NCI-H345 (cell line): ENCODE measurements around the gene CCDC102B.
A peak's percentile ranks its signal among the peaks of the same experiment; 100 is the strongest.
"Not testable (repeated sequence)": the region's sequence is repeated elsewhere in the genome, so short reads cannot be mapped to it uniquely, and the experiment has no call there.

Experiments used
- DNase-seq: peaks from one replicate; lab custom pipeline; 2025; lab: John Stamatoyannopoulos, UW

The CCDC102B gene

GRCh38 chr18:68797871-68798270 lies at the start of gene CCDC102B:
TSS of gene CCDC102B (plus strand) at chr18:68798080. CDS start at chr18:68836764, 38,684 bp downstream.
- DNase-seq = peak; percentile 14

GRCh38 chr18:68757126-68757525 lies 40.8 kb upstream of the CCDC102B start:
- no peak for DNase-seq

- no peak for DNase-seq
These were observed 38.6 kb upstream of the CCDC102B start for GRCh38 chr18:68759308-68759707.

DNA sequence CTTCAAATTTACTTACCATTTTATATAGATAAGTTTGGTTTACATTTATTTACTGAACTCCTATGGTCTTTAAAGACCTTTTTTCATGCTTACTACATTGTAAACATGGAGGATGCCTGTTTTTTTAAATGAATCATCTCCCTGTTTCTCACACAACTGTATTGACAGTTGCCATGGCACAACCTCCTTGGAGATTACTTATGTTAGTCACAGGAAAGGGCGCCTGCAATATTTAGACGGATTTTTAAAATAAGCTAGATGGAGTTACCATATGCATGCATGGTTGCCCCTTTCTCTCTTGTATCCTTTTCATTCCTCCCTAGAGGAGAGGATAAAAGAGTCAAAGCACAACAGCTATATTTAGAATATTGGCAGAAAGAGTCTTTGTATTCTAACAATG lies 34.8 kb upstream of the CCDC102B start:
- DNase-seq = no peak

DNA sequence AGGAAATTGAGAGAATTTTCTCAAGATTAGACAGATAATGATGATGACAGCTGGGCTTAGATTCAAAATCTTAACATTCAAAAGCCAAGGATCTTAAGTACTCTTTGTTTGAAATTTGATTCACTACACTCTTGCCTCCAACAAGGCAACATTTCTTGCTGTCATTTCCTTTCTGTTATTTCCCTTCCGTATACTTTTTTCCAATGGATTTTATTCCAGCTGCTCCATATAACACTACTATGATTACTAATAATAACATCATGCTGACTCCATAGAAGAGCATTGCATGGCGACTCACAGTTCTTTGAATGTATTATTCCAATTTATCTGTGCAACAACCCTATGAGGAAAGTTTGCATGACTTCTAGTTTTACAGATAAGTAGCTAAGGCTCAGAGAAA lies 33.9 kb upstream of the CCDC102B start:
- no peak for DNase-seq

DNA sequence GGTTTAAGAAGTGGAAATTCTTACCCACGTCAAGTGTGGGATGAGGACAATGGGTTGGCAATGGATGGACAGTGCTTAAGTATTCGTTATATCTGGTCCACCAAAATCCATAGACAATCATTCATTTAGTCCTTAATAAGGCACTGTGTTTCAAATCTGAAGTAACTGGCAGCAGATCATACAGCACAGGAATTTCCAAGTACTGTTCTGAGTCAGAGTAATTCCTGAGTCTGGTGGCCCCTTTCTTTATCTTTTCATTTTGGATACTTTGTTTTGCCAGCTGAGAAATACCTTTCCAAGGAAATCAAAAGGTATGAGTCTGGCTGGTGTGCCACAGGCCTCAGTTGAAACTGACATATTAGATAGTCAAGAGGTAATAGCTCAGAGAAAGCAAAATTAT lies 31.4 kb upstream of the CCDC102B start:
- DNase-seq = no peak

GRCh38 chr18:68769461-68769860 lies 28.4 kb upstream of the CCDC102B start:
- DNase-seq = no peak

GRCh38 chr18:68772268-68772667 lies 25.6 kb upstream of the CCDC102B start:
- DNase-seq = no peak

GRCh38 chr18:68778280-68778886 lies 19.5 kb upstream of the CCDC102B start:
- DNase-seq = no peak

DNA sequence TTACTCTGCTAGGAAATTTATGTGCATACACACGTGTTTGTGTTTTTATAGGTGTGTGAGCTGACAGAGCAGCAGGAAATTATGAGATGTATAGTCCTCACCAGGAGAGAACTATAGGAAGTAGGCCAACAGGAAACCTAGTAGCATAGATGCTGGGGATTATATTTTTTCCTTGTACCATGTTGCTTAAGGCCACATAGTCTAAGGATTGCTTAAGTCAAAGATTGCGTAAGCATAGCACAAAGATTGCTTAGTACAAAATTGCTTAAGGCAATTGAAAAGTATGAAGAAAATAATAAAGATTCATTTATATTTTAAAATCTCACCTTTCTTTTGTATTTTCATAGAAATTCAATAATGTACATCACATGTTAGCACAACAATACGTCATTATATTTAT lies 18.7 kb upstream of the CCDC102B start:
- DNase-seq = no peak

DNA sequence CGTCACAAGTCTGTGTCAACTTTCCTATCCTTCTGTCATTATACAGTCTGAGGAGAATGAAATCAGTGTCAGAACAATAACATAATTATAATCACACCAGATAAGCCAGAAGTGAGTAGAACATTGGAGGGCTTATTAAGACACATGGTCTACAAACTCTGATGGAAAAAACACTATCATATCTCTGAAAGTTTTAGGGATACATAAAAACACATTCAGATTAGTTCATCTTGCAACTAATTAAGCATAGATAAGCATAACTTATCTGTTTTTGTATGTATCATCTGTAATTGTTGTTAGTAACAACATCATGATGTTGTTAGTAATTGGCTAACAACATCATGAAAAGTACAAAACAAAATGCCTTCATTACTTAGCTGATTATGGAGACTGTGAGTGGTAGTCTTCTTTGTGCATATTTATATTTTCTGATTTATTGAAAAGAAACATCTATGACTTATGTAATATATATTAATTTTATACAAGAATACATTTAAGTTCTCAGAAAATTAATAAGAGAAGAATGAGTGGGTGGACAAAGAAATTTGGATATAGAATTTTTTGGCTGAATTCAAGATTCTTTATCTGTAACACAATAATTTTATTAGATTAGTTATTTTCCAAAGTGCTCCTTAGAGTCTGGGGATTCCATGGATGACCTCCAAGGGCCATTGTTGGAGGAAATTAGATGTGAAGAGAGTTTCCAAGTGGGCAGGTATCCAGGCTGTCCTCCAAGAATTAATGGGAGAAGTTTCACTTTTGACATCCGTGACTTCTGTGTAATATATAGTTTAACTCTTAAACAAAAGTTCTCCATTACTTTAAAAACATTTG lies 16.9 kb upstream of the CCDC102B start:
- DNase-seq = no peak

GRCh38 chr18:68783506-68783905 lies 14.4 kb upstream of the CCDC102B start:
- no peak for DNase-seq

DNA sequence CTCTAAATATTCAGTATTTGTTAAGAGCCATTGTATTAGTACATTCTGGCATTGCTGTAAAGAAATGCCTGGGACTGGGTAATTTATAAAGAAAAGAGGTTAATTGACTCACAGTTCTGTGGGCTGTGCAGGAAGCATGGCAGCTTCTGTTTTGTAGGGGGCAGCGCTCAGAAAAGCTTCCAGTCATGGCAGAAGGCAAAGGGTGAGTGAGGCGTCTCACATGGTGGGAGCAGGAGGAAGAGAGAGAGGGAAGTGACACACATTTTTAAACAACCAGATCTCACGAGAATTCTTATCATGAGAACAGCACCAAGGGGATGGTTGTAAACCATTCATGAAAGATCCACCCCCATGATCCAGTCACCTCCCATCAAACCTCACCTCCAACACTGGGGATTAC lies 13.8 kb upstream of the CCDC102B start:
- DNase-seq = no peak

DNA sequence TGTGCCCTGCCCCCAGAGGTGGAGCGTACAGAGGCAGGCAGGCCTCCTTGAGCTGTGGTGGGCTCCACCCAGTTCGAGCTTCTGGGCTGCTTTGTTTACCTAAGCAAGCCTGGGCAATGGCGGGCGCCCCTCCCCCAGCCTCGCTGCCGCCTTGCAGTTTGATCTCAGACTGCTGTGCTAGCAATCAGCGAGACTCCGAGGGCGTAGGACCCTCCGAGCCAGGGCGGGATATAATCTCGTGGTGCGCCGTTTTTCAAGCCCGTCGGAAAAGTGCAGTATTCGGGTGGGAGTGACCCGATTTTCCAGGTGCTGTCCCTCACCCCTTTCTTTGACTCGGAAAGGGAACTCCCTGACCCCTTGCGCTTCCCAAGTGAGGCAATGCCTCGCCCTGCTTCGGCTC lies 7.6 kb upstream of the CCDC102B start:
- DNase-seq = not testable (repeated sequence)

GRCh38 chr18:68791801-68792200 lies 6.1 kb upstream of the CCDC102B start:
- no peak for DNase-seq

DNA sequence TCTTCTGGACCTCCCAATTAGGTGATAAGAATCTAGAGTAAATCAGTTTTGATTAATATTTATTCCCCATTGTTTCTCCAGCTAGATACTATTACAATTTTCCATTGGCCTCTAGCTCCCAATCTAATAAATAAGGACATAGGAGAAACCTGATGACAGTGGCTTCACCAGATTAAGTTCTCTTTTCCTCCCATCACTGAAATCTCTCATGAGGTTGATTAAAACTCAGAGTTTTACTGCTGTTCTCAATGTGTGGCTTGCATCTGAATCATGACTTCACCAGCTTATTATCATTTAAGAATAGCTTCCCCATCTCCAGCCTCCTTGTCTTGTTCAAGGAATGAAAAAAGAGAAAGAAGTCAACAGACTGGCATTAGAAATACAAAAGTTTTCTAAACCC lies 3.9 kb upstream of the CCDC102B start:
- DNase-seq = no peak

GRCh38 chr18:68796936-68797690 lies 767 bp upstream of the CCDC102B start:
- DNase-seq = peak; percentile 42

DNA sequence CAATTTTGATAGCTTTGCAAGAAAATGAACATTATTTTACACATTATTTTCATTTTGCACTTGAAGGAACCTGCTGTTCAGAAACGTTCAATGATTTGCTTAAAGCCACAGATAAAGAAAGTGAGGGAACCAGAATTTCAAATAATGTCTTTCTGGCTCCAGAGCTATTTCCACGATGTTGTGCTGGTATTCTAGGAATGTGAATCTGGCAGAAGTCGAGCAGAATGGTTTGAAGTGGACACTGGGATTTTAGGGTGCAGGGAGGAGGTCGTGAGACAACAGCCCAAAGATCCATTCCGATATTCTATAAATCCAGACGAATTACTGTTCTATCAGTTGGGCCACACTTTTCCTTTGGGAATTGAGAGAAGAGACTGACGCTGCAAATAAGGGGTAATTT lies 2.2 kb downstream of the CCDC102B start:
- no peak for DNase-seq

DNA sequence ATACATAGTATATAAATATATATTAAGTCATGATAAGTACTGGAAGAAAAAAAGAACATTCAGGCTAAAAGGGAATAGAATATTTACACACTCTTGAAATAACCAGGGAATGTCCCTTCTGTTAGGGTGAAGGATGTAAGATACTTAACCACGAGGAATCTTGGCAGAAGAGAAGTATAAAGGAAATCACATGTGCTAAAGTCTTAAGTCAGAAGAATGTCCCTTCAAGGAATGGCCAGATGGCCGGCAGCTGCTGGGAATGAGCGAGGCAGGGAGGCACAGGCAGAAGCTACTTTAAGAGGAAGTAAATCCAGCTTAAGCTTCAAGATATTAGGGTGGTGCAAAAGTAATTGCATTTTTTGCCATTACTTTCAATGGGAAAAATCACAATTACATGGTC lies 5.5 kb downstream of the CCDC102B start:
- no peak for DNase-seq

DNA sequence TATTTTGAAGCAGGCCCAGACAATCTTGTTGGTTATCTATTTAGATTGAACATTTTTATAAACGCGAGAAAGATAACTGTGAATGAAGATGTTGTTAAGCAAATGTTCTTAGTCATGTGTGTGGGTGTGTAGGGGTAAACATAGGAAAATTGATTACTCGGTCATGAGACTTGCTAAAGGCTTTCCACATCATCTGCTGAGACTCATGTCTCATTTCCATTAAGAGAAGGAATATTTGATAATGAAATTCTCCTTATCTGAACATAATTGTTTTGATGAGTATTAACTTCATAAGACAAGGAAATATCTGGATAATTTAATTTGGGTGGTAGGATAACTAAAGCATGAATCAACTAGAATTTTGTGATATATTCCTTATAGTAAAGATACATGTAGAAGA lies 19.7 kb downstream of the CCDC102B start:
- DNase-seq = no peak

- DNase-seq = no peak
These were observed 20.7 kb downstream of the CCDC102B start for GRCh38 chr18:68818584-68818983.

DNA sequence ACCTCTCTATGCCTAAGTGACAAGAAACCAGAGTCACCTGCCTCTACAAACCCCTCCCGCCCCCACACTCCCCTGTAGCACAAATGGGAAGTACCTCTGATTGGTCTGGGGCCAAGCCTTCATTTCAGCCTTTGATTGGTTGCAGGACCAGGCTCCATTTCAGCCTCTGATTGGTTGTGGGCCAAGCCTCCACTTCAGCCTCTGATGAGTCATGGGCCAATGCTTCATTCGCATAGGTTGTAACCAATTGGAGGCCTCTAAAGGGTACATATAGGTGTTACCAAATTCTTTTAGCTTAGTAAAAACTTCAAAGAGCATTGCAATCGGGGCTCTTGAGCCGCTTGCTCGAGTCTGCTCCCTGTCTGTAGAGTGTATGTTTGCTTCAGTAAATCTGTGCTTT lies 25.0 kb downstream of the CCDC102B start:
- no peak for DNase-seq

DNA sequence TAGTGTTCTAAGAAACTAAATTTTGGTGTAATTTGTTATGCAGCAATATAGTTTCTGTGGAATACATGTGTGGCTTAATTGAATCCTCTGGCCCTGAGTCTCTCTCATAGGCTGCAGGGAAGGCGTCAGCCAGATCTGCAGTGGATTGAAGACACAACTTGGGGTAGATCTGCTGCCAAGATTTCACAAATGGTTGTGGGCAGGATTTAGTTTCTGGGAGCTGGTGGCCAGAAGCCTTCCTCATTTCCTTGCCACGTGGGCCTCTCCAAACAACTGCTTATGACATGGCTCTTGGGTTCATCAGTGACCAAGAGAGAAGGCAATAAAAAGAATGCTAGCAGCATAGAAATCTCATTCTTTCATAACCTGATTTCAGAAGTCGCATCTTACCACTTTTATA lies 28.2 kb downstream of the CCDC102B start:
- DNase-seq = no peak
